BJ (cell line): ENCODE measurements around the gene MRPS10. TPM values are rescaled to one million over a fixed set of nuclear protein-coding genes. Genes with fewer than 3 reads are reported as not detected.
A peak's percentile ranks its signal among the peaks of the same experiment; 100 is the strongest.
"Not testable (repeated sequence)": the region's sequence is repeated elsewhere in the genome, so short reads cannot be mapped to it uniquely, and the experiment has no call there.

Experiments used
- CTCF ChIA-PET: fragments of 350-600 bp; formaldehyde crosslinking; extraction: SDS; loops from one replicate; lab custom pipeline; 2021; ENCODE audit warnings: antibody characterized with exemption, inconsistent platforms; lab: Yijun Ruan, JAX
- POLR2A ChIA-PET: fragments of 300-600 bp; sonication (Branson Sonifier 250); formaldehyde crosslinking; extraction: SDS; loops from one replicate; lab custom pipeline; 2021; ENCODE audit warnings: antibody characterized with exemption; lab: Charles Lee
- DNase-seq: peaks from one replicate; pipeline ENCODE4 v3.0.0-alpha.2; 2011; ENCODE audit warnings: low read depth
- H3K27me3 ChIP-seq: 2 replicates; pipeline ENCODE4 v1.6.0; 2011; ENCODE audit warnings: low read length; ENCODE audit not compliant: control insufficient read depth, insufficient read depth
- H3K36me3 ChIP-seq: 2 replicates; pipeline ENCODE4 v1.5.1; 2011; ENCODE audit warnings: low read length; ENCODE audit not compliant: control insufficient read depth, insufficient read depth
- H3K4me3 ChIP-seq: 2 replicates; pipeline ENCODE4 v1.5.1; 2011; ENCODE audit warnings: low read depth, mild to moderate bottlenecking, control low read depth, low read length
- polyA plus RNA-seq: library from polyadenylated mRNA; depleted of rRNA; stranded (reverse); fragments of >200 nt; gene quantifications from 2 replicates; pipeline ENCODE4 v1.2.3, GENCODE V29; 2011
- TF ChIP-seq, protein P1 (sequence below): IDR thresholded peaks from 2 replicates; pipeline ENCODE4 v1.5.1; 2011; ENCODE audit warnings: low read depth, mild to moderate bottlenecking, control low read depth, inconsistent platforms, low read length, moderate library complexity; ENCODE audit not compliant: insufficient read depth

MRPS10 gene
- polyA plus RNA-seq, 1 experiment, result 26.4 TPM

GRCh38 chr6:42203183-42203582, 14.5 kb downstream of the MRPS10 start:
- CTCF ChIA-PET, result interaction anchor here (0.9 to 5.5 kb wide), 4 partner anchors 10 to 417 kb away, joined by 3 to 42 read pairs (median 3); no protein-coding TSS in a partner anchor
- H3K36me3 ChIP-seq, result peaks cover 2% of the 10 kb centered on the region; the same call in 1 of the 2 replicates
- TF ChIP-seq, protein P1, sequence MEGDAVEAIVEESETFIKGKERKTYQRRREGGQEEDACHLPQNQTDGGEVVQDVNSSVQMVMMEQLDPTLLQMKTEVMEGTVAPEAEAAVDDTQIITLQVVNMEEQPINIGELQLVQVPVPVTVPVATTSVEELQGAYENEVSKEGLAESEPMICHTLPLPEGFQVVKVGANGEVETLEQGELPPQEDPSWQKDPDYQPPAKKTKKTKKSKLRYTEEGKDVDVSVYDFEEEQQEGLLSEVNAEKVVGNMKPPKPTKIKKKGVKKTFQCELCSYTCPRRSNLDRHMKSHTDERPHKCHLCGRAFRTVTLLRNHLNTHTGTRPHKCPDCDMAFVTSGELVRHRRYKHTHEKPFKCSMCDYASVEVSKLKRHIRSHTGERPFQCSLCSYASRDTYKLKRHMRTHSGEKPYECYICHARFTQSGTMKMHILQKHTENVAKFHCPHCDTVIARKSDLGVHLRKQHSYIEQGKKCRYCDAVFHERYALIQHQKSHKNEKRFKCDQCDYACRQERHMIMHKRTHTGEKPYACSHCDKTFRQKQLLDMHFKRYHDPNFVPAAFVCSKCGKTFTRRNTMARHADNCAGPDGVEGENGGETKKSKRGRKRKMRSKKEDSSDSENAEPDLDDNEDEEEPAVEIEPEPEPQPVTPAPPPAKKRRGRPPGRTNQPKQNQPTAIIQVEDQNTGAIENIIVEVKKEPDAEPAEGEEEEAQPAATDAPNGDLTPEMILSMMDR, result no peak
- DNase-seq, result no peak
- H3K27me3 ChIP-seq, result no peaks in the 10 kb centered on the region
- H3K4me3 ChIP-seq, result no peak overlapping the region
- POLR2A ChIA-PET, result no interaction called here

DNA sequence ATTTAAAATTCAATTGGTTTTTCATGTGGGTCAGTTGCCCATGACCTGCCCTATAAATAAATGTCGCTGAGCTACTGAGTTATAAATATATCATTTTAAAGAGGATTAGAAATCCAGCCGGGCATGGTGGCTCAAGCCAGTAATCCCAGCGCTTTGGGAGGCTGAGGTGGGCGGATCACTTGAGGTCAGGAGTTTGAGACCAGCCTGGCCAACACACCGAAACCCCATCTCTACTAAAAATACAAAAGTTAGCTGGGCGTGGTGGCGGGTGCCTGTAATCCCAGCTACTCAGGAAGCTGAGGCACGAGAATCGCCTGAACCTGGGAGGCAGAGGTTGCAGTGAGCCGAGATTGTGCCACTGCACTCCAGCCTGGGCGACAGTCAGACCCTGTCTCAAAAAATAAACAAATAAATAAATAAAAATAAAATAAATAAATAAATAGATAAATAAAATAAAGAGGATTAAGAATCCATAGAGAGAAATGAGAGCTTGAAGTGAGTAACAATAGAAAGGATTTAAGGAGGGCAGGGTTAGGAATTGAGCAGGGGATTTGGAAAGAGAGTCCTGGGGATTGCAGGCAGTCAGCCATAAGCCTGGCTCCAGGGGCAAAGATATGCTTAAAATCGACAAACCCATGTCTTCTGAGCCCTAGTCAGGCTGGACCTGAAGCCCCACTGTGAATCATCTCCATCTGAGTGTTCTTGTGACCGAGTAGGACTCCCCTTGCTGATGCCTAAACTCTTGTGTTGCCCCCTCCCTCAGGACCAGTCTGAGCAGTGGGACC, 15.3 kb downstream of the MRPS10 start:
- H3K36me3 ChIP-seq, H3K27me3 ChIP-seq, H3K4me3 ChIP-seq, POLR2A ChIA-PET, DNase-seq: not testable (repeated sequence)
- CTCF ChIA-PET, result interaction anchor here (0.9 to 5.5 kb wide), 4 partner anchors 11 to 416 kb away, joined by 3 to 42 read pairs (median 3); no protein-coding TSS in a partner anchor

- POLR2A ChIA-PET, result no interaction called here
- DNase-seq, result no peak
- H3K4me3 ChIP-seq, result no peak overlapping the region
- no peaks in the 10 kb centered on the region; the same call in 1 of the 2 replicates for H3K36me3 ChIP-seq
- TF ChIP-seq, protein P1, result no peak
- CTCF ChIA-PET, result interaction anchor here (5.5 kb wide), 1 partner anchor 12 kb away, joined by 42 read pairs; no protein-coding TSS in a partner anchor
- no peaks in the 10 kb centered on the region for H3K27me3 ChIP-seq
Observed at GRCh38 chr6:42201382-42201781, 16.3 kb downstream of the MRPS10 start.

DNA sequence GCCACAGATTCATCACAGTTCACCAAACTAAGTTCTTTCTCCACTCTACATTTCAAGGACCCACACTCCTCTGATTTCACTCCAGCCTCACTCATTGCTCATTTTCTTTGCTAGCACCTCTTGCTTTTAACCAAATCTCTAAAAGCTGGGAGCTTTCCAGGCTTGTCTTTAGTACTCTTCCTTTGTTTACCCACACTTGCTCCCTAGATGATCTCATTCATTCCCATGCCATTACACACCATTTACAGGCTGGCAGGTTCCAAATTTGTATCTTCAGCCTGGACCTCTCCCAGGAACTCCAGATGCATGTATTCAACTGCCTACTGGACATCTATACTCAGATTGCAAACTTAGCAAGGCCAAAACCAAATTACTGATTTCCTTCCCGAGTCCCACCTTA, 17.6 kb downstream of the MRPS10 start:
- H3K27me3 ChIP-seq, result no peaks in the 10 kb centered on the region
- DNase-seq, result peak; percentile 94
- no peak overlapping the region for H3K4me3 ChIP-seq
- H3K36me3 ChIP-seq, result no peaks in the 10 kb centered on the region; the same call in 1 of the 2 replicates
- POLR2A ChIA-PET, result interaction anchor here (0.7 kb wide), 1 partner anchor 601 kb away, joined by 9 read pairs; no protein-coding TSS in a partner anchor
- CTCF ChIA-PET, result interaction anchor here (0.9 to 5.5 kb wide), 5 partner anchors 14 to 351 kb away, joined by 3 to 42 read pairs (median 3); no protein-coding TSS in a partner anchor
- TF ChIP-seq, protein P1, result no peak

DNA sequence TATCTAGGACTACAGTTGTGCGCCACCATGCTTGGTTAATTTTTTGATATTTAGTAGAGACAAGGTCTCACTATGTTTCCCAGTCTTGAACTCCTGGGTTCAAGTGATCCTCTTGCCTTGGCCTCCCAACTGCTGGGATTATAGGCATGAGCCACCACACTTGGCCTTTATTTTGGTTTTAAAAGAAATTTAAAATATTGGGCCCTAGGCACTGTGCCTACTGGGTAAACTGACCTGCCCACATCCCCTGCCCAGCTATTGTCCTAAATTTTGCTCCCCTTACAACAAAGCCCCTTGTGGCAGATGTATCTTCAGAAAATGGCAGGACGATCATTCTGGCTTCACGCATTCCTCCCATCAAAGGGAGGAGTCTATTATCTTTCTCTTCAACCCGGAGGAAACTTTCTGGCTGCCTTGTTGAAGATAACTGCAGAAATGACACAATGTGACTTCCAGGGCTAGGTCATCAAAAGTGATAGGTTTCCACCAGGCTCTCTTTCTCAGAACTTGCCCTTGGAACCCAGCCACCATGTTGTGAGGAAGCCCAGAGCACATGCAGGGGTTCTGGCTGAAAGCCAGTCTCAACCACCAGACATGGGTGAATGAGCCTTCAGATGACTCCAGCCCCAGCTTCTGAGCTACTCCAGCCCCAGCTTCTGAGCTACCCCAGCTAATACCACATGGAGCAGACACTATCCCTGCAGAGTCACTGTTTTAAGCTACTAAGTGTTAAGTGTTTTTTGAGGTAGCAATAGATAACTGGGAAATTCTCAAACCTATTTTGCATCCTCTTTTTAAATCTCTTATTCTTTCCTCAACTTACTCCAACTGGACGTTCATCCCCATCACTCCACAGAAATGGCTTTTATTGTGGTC, 18.3 kb downstream of the MRPS10 start:
- CTCF ChIA-PET, result interaction anchor here (0.9 to 1.2 kb wide), 3 partner anchors 31 to 352 kb away, joined by 3 to 5 read pairs (median 3); no protein-coding TSS in a partner anchor
- H3K36me3 ChIP-seq, result no peaks in the 10 kb centered on the region; the same call in 1 of the 2 replicates
- no peak for DNase-seq
- TF ChIP-seq, protein P1, result no peak
- no peak overlapping the region for H3K4me3 ChIP-seq
- H3K27me3 ChIP-seq, result no peaks in the 10 kb centered on the region
- POLR2A ChIA-PET, result interaction anchor here (0.7 kb wide), 1 partner anchor 601 kb away, joined by 9 read pairs; no protein-coding TSS in a partner anchor
